Measurements from ENCODE around the gene NPW. TPM values are rescaled to one million over a fixed set of nuclear protein-coding genes. Genes with fewer than 3 reads are reported as not detected.

Gene NPW
- total and polyA plus RNA-seq, 12 donors = 0.50 to 3.9 (median 1.2) TPM; not detected in 6

- H3K36me3 ChIP-seq (replicated peaks in 1 of 2) = no peaks in the 10 kb centered on the region
- DNase-seq = peak in 1 of 7 donors; percentile 70
- 82 to 86% (median 84%) methylated on average over 3 to 20 of the region's 20 CpGs for WGBS, 4 donors
- H3K27me3 ChIP-seq = no peaks in the 10 kb centered on the region
- intact Hi-C loops (cut with DNase I) = no loop called here
- no peak overlapping the region for H3K4me3 ChIP-seq
- H3K4me1 ChIP-seq (replicated peaks in 1 of 2) = peaks cover 0 to 34% of the 10 kb centered on the region in 2 donors
- peak overlapping the region in 1 of 5 donors; percentile 78 for H3K27ac ChIP-seq
- H3K9me3 ChIP-seq (replicated peaks in 1 of 3) = no peaks in the 10 kb centered on the region
- TF ChIP-seq POLR2A (IDR thresholded peaks at IDR 0.05) (no peak), CTCF (IDR thresholded peaks at IDR 0.05) (no peak)
Measured at GRCh38 chr16:2040787-2041522, 21.4 kb downstream of the NPW start.

GRCh38 chr16:2042171-2042985 is 22.8 kb downstream of the NPW start:
- Histone ChIP-seq H3K9me3 (replicated peaks in 1 of 3) (no peaks in the 10 kb centered on the region), H3K4me1 (replicated peaks in 1 of 2) (peaks cover 0 to 33% of the 10 kb centered on the region in 2 donors), H3K27ac (no peak overlapping the region), H3K27me3 (no peaks in the 10 kb centered on the region), H3K4me3 (no peak overlapping the region), H3K36me3 (replicated peaks in 1 of 2) (no peaks in the 10 kb centered on the region)
- intact Hi-C loops (cut with DNase I) = no loop called here
- no peak for TF ChIP-seq POLR2A (IDR thresholded peaks at IDR 0.05)
- TF ChIP-seq CTCF (IDR thresholded peaks at IDR 0.05) = no peak
- WGBS, 4 donors = 63 to 83% (median 80%) methylated on average over 6 to 22 of the region's 22 CpGs
- DNase-seq = no peak

- H3K4me1 ChIP-seq (replicated peaks in 1 of 2) = peaks cover 0 to 33% of the 10 kb centered on the region in 2 donors
- no peak overlapping the region for H3K27ac ChIP-seq
- 80 to 93% (median 87%) methylated on average over 10 to 11 of the region's 11 CpGs for WGBS, 4 donors
Measured at GRCh38 chr16:2042986-2043666, 23.5 kb downstream of the NPW start.

More at GRCh38 chr16:2042986-2043666, 23.5 kb downstream of the NPW start:
- DNase-seq = no peak
- no peaks in the 10 kb centered on the region for H3K36me3 ChIP-seq (replicated peaks in 1 of 2)
- intact Hi-C loops (cut with DNase I) = no loop called here
- TF ChIP-seq CTCF (IDR thresholded peaks at IDR 0.05) = no peak
- no peak for TF ChIP-seq POLR2A (IDR thresholded peaks at IDR 0.05)
- no peaks in the 10 kb centered on the region for H3K9me3 ChIP-seq (replicated peaks in 1 of 3)
- no peak overlapping the region for H3K4me3 ChIP-seq
- no peaks in the 10 kb centered on the region for H3K27me3 ChIP-seq

Data from adrenal gland (tissue), 12 donors.